ENCODE measurements around the gene OR6K2.

OR6K2 gene

GRCh38 chr1:158681606-158682005 is 18.8 kb downstream of the OR6K2 start:
- no peak for DNase-seq

GRCh38 chr1:158679289-158679688 is 21.2 kb downstream of the OR6K2 start:
- no peak for DNase-seq

GRCh38 chr1:158675563-158676323 is 24.7 kb downstream of the OR6K2 start:
- no peak for DNase-seq

- no peak for DNase-seq
Measured at GRCh38 chr1:158674302-158674701, 26.1 kb downstream of the OR6K2 start.

DNA sequence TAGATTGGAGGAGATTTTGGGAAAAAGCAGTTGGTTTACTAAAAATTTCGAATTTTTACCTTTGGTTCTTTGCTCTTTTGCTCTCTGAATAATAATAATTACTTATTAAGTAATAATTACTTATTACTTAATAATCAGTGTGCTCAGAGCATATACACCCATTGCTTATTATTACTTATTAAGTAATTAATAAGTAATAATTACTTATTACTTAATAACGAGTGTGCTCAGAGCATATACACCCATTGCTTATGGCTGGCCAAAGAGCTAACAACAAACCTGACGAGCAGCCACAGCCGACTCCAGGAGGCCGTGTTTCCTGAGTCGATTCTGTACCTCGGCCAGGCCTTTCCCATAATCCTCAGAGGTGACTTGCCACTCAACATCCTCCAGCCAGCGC is 34.4 kb downstream of the OR6K2 start:
- DNase-seq = no peak

- DNase-seq = no peak
Measured at GRCh38 chr1:158654571-158654970, 45.9 kb downstream of the OR6K2 start.

DNA sequence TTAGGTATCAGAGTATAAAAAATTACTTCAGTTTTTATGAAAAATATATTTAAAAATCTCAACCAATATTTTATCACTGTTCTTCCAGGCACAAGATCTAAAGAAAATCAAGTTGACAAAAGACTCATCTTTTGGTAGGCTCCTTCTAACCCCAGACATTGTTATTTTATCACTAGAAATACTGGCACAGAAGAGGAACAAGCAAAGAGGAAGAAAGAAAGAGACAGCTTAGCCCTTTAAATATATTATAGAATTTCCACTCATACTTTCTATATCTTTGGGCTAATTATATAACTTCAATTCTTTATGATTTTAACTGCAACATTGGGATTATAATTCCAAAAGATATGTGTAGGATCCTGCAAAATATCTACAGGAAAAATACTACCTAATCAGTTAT is 46.4 kb downstream of the OR6K2 start:
- DNase-seq = no peak

DNA sequence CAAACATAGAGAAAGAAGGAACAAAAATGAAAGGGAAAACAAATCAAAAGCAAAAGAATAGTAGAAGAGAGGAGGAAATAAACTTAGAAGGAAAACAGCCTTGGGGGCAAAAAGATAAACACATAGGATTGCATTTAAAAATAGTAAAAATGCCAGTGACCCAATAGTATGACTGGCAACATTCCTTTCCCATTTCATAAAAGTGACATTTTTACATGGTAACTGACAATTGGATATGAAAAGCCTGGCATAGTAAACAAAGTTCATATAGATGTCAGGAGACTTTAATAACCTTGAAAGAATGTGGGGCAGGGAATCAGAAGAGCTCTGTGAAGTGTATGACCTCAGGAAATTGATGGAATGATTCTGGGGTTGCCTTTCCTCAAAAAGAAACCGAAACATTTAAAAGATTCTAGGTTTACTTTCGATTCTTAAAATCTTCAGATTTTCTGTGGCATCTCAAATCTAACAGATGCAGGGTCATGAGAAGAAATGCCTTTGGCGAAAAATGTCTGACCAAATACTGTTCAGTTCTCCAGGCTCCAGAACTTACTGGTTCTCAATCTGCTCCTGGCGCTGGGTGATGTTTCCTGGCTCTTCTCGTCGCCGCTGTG is 47.6 kb downstream of the OR6K2 start:
- DNase-seq = no peak

All from NCI-H187 treated with DMSO at 0.1 percent for 48 hours (cell line).